ENCODE results near the gene C16orf96.

C16orf96 gene

GRCh38 chr16:4601036-4601863 lies 45.1 kb downstream of the C16orf96 start:
- no peaks in the 10 kb centered on the region for H3K36me3 ChIP-seq (ENCODE audit: low read depth)
- no peak overlapping the region for H3K4me3 ChIP-seq (ENCODE audit: severe bottlenecking)
- peaks cover 8% of the 10 kb centered on the region for H3K4me1 ChIP-seq (ENCODE audit: insufficient read depth, poor library complexity, severe bottlenecking)
- DNase-seq (ENCODE audit: low spot score) (no peak), ATAC-seq (ENCODE audit: low read depth) (no peak)
- H3K27ac ChIP-seq (ENCODE audit: poor library complexity, severe bottlenecking): no peak overlapping the region
- no peak for TF ChIP-seq CTCF (IDR thresholded peaks at IDR 0.05; ENCODE audit: poor library complexity, severe bottlenecking)
- H3K9me3 ChIP-seq (ENCODE audit: severe bottlenecking): no peaks in the 10 kb centered on the region
- H3K27me3 ChIP-seq (ENCODE audit: insufficient read depth, poor library complexity, severe bottlenecking): no peaks in the 10 kb centered on the region

DNA sequence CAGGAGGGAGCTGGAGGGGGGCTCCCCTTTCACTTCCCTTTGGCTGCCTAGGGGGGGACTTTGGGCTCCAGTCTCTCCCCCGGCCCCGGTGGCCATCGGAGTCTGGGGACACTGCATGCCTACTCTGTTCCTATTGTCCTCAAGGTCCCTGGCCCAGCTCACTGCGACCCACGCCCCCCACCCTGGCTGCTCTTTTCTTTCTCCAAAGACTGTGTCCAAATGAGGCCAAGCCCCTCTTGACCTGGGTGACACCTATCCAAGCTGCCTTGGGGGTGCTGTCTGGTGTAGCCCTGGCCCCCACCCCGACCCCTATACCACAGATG lies 45.7 kb downstream of the C16orf96 start:
- Histone ChIP-seq H3K9me3 (ENCODE audit: severe bottlenecking) (no peaks in the 10 kb centered on the region), H3K4me1 (ENCODE audit: insufficient read depth, poor library complexity, severe bottlenecking) (peaks cover 8% of the 10 kb centered on the region), H3K27me3 (ENCODE audit: insufficient read depth, poor library complexity, severe bottlenecking) (no peaks in the 10 kb centered on the region), H3K4me3 (ENCODE audit: severe bottlenecking) (no peak overlapping the region), H3K27ac (ENCODE audit: poor library complexity, severe bottlenecking) (no peak overlapping the region), H3K36me3 (ENCODE audit: low read depth) (no peaks in the 10 kb centered on the region)
- TF ChIP-seq CTCF (IDR thresholded peaks at IDR 0.05; ENCODE audit: poor library complexity, severe bottlenecking): no peak
- DNase-seq (ENCODE audit: low spot score): no peak
- no peak for ATAC-seq (ENCODE audit: low read depth)

DNA sequence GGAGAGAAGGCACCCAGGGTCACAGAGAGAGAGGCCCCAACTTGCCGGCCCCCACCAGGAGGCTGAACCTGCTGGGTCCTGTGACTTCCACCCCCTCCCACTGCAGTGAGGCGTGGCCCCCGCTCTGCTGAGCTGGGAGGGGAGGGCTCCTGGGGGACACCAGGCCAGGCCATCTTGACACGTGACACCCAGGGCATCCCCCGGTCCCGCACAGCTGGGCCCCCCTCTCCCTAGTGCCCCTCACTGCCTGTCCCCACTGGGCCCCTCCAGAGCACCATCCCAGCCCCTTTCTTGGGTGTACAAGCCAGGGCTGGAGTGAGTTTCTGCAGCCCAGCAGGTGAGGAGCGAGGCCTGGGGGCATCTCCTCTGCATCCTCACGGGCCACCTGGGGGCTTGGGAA lies 46.2 kb downstream of the C16orf96 start:
- Histone ChIP-seq H3K27ac (ENCODE audit: poor library complexity, severe bottlenecking) (no peak overlapping the region), H3K9me3 (ENCODE audit: severe bottlenecking) (no peaks in the 10 kb centered on the region), H3K36me3 (ENCODE audit: low read depth) (no peaks in the 10 kb centered on the region), H3K27me3 (ENCODE audit: insufficient read depth, poor library complexity, severe bottlenecking) (no peaks in the 10 kb centered on the region), H3K4me3 (ENCODE audit: severe bottlenecking) (no peak overlapping the region), H3K4me1 (ENCODE audit: insufficient read depth, poor library complexity, severe bottlenecking) (peaks cover 3% of the 10 kb centered on the region)
- DNase-seq (ENCODE audit: low spot score): no peak
- no peak for ATAC-seq (ENCODE audit: low read depth)
- TF ChIP-seq CTCF (IDR thresholded peaks at IDR 0.05; ENCODE audit: poor library complexity, severe bottlenecking): no peak

GRCh38 chr16:4603624-4604170 lies 47.6 kb downstream of the C16orf96 start:
- no peak overlapping the region for H3K4me3 ChIP-seq (ENCODE audit: severe bottlenecking)

More at GRCh38 chr16:4603624-4604170, 47.6 kb downstream of the C16orf96 start:
- no peaks in the 10 kb centered on the region for H3K36me3 ChIP-seq (ENCODE audit: low read depth)
- DNase-seq (ENCODE audit: low spot score): no peak
- ATAC-seq (ENCODE audit: low read depth): no peak
- H3K27me3 ChIP-seq (ENCODE audit: insufficient read depth, poor library complexity, severe bottlenecking): no peaks in the 10 kb centered on the region
- H3K9me3 ChIP-seq (ENCODE audit: severe bottlenecking): no peaks in the 10 kb centered on the region
- TF ChIP-seq CTCF (IDR thresholded peaks at IDR 0.05; ENCODE audit: poor library complexity, severe bottlenecking): no peak
- no peak overlapping the region for H3K27ac ChIP-seq (ENCODE audit: poor library complexity, severe bottlenecking)
- no peaks in the 10 kb centered on the region for H3K4me1 ChIP-seq (ENCODE audit: insufficient read depth, poor library complexity, severe bottlenecking)
